HG02798 (cell line): Measurements from ENCODE around the gene ITGA11.

Source experiments
- ATAC-seq: cut with Tn5 transposase; IDR thresholded peaks from one replicate; pipeline ENCODE4 v1.9.1; 2021; ENCODE audit warnings: mild to moderate bottlenecking; ENCODE audit not compliant: unreplicated experiment, poor library complexity

Gene ITGA11

GRCh38 chr15:68431792-68432401 lies at the start of gene ITGA11:
ITGA11 (minus strand) TSS chr15:68432163; CDS start chr15:68432066, 97 bp downstream.
- ATAC-seq = no peak

GRCh38 chr15:68481321-68481720 lies 49.4 kb upstream of the ITGA11 start:
- ATAC-seq = no peak

GRCh38 chr15:68480296-68480695 lies 48.3 kb upstream of the ITGA11 start:
- no peak for ATAC-seq

- ATAC-seq = no peak
Measured at GRCh38 chr15:68479870-68480269, 47.9 kb upstream of the ITGA11 start.

- ATAC-seq = no peak
Measured at GRCh38 chr15:68479406-68479805, 47.4 kb upstream of the ITGA11 start.

GRCh38 chr15:68478853-68479252 lies 46.9 kb upstream of the ITGA11 start:
- ATAC-seq = no peak

- ATAC-seq = no peak
Measured at GRCh38 chr15:68475449-68475848, 43.5 kb upstream of the ITGA11 start.

GRCh38 chr15:68471541-68471940 lies 39.6 kb upstream of the ITGA11 start:
- no peak for ATAC-seq

GRCh38 chr15:68470976-68471375 lies 39.0 kb upstream of the ITGA11 start:
- no peak for ATAC-seq

GRCh38 chr15:68470049-68470742 lies 38.2 kb upstream of the ITGA11 start:
- no peak for ATAC-seq

GRCh38 chr15:68469162-68470048 lies 37.4 kb upstream of the ITGA11 start:
- no peak for ATAC-seq

GRCh38 chr15:68466876-68467275 lies 34.9 kb upstream of the ITGA11 start:
- ATAC-seq = no peak

- ATAC-seq = no peak
Measured at GRCh38 chr15:68465861-68466560, 34.0 kb upstream of the ITGA11 start.

GRCh38 chr15:68464448-68465090 lies 32.6 kb upstream of the ITGA11 start:
- ATAC-seq = no peak

- no peak for ATAC-seq
Measured at GRCh38 chr15:68463996-68464395, 32.0 kb upstream of the ITGA11 start.

GRCh38 chr15:68463444-68463843 lies 31.5 kb upstream of the ITGA11 start:
- no peak for ATAC-seq

GRCh38 chr15:68460166-68460565 lies 28.2 kb upstream of the ITGA11 start:
- ATAC-seq = no peak

- ATAC-seq = no peak
Measured at GRCh38 chr15:68450192-68450591, 18.2 kb upstream of the ITGA11 start.

GRCh38 chr15:68449389-68449788 lies 17.4 kb upstream of the ITGA11 start:
- no peak for ATAC-seq
